Stimulated activated CD8-positive, alpha-beta memory T cell treated with anti-CD3 and anti-CD28 coated beads, Interleukin-7, amount 100 ng/mL, for 48 hours (primary cell): Measurements from ENCODE around the gene IBA57.

Source experiments
- DNase-seq, 2 donors: peaks; one replicate each; pipeline ENCODE4 v3.0.0-alpha.2; 2020; ENCODE audit warnings: low read depth in 1 of 2; ENCODE audit errors: extremely low read depth in 1 of 2

The IBA57 gene

DNA sequence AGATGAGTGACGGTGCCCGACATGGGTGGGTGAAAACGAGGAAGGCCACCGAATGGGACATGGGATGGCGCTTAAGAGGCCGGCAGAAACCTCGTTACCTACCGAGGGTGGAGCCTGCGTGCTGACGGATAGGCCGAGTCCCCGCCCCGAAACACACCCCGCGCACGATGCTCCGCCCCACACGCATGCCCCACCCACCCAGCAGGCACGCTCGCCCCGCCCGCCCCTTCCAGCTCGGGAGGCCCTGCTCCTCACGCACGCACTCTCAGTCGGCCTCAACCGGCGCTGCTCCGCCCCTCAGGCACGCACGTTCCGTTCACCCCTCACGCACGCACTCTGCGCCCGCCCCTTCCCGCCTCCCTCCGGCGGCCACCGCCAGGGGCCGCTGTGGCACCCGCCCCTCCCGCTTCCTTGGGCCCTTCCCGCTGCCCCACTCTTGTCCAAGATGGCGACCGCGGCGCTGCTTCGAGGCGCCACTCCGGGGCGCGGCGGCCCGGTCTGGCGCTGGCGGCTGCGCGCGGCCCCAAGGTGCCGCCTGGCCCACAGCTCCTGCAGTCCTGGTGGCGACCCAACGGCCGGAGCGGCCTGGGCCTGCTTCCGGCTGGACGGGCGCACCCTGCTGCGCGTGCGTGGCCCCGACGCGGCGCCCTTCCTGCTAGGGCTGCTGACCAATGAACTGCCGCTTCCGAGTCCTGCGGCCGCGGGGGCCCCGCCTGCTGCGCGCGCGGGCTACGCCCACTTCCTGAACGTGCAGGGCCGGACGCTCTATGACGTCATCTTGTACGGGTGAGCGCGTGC, at the start of gene IBA57:
Gene IBA57, plus strand, starts transcription at position 433 of the 798 bp plus-strand sequence. Its CDS starts 13 bp downstream, at position 446.
- peak; percentile 98 to 99 for DNase-seq

DNA sequence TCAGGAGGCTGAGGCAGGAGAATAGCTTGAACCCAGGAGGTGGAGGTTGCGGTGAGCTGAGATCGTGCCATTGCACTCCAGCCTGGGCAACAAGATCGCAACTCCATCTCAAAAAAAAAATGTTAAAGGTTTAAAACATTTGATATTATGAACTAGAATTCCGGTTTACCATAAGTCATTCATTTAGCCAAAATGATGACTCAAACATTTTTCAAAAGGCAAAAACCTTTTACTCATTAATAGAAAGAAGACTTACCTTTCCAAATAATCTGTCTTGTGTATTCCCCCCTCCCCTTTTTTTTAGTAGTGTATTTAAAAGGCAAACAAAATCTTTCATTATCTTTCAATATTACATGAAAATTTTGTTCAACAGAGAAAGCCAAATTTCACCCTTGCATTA, 48.3 kb upstream of the IBA57 start:
- DNase-seq: no peak

DNA sequence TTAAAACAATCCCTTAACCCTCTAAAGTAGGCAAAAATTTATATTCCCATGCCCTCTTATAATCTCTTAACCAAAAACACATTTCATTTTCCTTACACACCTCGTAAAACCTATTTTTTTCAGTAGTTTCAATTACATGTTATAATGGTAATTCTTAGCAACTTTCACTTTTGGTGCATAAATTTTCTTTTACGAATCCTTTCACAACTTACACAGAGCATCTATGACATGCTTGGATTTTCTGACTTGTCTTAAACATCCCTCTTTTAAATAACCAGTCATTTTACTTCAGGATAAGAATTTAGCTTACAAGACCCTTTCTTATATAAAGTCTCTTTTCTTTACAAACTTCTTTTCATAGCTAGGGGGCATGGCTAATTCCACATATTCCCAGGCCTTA, 47.6 kb upstream of the IBA57 start:
- DNase-seq: no peak

DNA sequence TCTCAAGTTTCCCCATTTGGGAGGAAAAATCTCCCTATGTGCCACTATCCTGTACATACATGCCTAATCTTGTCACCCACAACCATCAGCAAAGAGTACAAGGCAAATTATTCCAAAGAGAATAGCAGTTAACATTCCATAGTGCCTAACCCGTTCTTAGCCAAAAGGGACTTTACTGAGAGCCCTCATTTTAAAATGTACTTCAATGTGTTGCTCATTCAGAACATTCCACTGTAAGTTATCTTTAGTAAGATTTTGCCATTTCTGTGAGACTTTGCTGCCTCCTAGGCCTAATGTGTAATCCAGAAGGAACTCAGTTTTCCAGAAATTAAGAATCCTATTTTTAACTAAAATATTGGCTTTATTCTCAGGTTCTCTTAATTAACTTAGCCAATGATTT, 45.3 kb upstream of the IBA57 start:
- no peak for DNase-seq

DNA sequence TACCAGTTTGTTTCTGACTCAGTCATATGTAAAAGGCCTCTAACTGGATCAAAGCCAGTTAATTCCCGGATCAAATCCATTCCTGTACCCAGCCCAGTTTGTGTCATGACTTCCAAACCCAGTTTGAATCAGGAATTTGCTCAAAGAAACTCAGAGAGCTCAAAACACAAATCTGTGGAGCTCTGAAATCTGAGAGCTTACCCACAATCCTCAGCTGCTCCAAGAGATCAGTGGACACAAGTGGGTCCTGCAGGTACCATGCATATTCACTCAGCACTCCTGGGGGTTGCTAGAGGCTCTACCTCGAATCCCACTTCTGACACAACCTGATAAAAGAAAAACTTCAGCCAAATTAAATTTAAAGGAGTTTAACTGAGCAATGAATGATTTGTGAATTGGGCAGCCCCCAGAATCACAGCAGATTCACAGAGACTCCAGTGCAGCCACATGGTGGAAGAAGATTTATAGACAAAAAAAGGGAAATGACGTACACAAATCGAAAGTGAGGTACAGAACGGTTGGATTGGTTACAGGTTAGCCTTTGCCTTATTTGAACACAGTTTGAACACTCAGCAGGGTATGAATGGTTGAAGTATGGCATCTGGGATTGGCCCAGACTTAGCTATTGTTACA, 44.6 kb upstream of the IBA57 start:
- no peak for DNase-seq

DNA sequence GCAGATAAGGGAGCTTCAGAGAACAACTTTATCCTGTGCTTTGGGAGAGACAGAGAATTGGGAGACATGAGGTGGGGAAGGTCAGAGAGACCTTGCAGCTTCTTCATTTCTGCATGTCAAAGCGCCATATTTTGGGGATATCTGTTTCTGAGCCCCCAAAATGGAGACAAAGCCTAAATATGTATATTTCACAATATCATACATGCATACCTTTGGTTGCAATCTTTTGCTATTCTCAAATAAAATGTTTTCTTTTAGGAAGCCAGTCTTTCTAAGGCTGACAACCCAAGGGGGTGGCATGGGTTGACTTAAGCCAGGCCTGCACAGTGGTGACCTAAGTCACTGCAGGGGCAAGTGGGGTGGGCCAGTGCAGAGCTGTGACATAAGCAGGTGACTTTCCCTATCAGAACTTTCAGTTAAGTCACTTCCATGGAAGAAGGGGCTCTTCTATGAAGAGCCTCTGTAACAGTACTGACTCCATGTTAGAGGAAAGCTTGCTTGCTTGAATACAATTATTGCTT, 42.6 kb upstream of the IBA57 start:
- no peak for DNase-seq

DNA sequence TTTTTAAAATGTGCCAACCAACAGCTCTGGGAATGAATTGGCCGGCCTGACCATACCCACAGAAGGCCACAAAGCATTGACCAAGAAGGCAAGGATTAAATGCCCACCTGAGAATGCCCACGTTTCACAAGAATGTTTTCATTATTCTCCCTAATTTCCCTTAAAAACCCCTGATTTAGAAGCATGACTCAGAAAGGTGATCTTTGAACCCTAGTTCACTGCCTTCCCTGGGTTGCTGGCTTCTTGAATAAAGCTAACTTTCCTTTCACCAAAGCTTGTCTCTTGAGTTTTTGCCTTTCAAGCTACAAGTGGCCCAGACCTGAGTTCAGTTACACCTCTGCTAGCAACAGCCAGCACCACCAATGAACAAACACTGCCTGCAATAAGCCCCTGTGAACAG, 42.1 kb upstream of the IBA57 start:
- no peak for DNase-seq

DNA sequence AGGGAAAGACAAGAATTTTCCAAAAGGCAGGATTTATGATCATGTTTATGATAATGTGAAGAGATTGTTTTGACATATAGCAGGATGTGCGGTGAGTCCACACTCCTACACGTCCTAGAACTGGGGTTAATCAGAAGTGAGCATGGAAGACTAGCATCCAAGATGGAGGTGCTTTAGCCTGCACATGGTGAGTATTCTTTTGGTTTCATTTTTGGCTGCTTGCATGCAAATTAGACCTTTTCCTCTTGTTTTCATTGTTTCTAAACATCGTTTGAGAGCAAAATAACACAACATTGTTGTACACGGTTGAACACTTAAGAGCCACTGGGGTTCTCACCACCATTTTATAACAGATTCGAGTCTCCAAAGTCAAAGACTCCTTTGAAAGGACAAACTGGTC, 40.4 kb upstream of the IBA57 start:
- DNase-seq: no peak

DNA sequence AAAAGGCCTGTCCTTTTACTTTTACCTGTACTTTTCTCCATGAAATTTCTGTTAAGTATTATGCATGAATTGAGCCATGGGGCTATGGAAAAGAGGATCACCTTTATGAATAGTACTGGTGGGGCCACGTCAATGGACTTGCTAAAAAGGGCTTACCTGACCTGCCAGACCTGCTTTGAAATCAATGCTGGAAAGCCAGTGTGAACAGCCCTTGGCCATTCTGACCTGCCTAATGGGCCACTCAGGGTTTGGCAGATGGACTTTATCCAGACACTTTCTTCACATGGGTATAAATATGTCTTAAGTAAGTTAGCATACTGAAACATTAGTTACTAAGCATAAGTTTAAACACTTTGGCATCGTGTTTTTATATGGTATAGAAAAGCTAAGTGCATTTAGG, 33.8 kb upstream of the IBA57 start:
- DNase-seq: no peak

DNA sequence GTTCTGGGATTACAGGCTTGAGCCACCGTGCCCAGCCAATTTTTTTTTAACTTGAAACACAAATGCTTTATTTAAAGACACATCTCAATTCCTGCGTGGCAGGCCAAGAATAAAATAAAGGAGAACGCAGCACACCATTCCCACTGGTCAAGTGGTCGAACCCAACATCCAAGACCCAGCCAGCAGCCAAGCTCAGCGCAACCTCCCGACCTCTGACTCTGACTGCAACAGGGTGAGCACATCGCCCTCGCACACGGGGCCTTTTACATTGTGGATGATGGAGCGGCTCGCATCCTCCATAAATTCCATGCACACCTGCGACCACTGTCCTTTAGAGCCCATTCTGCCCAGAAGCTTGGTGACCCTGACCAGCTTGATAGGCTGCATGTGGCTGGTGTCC, 31.0 kb upstream of the IBA57 start:
- no peak for DNase-seq

DNA sequence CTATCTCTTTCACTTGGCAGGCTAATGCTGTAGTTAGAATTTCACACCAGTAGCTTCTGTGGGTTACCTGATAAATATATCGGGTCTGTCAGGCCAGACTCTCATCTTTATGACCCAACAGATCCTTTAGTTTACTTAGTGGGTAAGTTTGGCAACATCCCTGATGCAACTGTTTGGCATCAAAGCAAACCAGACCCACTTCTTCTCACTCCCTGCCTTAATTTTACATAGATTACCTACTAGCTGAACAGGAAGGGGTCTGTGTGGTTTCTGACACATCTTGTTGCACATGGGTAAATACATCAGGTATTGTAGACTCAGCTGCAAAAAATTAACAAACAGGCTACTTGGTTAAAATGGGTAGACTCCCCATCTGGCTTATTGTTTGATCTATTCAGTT, 28.7 kb upstream of the IBA57 start:
- no peak for DNase-seq

DNA sequence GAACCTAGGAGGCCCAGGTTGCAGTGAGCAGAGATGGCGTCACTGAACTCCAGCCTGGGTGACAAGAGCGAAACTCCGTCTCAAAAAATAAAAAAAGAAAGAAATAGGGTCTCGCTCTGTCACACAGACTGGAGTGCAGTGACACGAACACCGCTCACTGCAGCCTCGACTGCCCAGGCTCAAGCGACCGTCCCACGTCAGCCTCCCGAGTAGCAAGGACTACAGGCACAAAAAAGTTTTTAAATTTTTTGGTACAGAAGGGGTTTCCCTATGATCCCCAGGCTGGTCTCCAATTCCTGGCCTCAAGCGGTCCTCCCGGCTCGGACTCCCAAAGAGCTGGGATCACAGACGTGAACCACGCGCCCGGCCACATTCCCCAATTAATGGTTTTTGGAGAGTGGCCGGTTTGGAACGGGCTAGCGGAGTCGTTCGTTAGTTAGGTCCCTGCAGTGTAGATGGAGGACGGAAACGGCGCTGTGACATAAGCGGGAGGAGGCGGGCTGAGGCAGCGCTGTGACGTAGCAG, 26.1 kb upstream of the IBA57 start:
- DNase-seq: no peak

DNA sequence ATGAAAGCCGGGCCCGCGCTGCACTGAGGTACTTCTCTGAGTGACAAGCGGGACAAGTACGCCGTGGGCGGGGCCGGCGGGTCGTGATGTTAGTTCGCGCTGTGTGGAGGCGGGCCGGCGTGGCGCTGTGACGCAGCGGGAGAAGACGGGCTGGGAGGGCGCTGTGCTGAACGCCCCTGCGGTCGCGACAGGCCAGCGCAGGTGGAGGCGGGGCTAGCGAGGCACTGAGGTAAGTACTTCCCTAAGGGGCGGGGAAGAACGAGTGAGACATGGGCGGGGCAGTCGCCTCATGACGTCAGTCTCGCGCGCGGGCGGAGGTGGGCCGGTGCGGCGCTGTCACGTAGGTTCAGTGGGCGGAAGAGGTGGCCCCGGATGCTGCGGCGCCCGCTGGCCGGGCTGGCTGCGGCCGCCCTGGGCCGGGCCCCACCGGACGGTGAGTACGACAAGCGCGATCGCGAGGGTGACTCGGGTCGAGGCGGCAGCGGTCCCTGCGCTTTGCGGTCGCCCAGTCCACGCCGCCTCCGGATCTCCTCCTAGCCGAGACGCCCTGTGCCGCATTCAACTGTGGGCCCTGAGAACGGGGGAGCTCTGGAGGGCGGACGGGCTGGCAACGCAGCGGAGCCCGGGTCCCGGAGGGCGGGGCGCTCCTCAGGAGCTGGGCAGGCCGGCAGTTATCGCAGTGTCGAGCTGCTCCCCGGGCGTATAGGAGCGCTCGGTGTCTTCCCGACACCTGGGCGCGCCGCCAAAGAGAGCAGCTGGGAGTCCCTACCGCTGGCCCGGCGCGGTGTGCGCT, 25.5 kb upstream of the IBA57 start, which contains the start of gene GUK1:
Gene GUK1, plus strand, starts transcription at position 349 of the 793 bp plus-strand sequence. Its CDS starts 24 bp downstream, at position 373.
- peak; percentile 100 for DNase-seq

DNA sequence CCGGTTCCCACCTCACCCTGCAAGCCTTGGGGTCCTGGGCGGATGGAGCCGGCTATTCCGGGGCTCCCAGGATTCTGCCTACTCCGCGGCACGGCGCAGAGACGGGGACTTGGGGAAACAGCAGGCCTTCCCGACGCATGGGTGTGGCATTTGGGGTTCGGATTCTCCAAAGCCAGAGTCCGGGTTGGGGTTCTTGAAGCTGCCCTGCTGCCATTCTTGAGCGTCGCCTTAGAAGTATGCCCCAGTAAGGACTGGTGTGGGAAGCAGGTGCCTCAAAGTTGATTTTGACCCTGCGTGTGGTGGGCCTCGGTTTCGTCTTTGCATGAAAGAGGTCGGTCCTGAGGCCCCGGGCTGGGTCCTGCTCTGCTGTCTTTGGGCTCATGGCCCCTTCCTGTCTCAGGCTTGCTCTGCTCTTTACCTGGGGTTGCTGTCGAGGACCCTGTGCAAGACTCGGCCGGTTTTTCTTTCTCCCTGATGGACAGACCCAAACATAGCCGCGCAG, 24.8 kb upstream of the IBA57 start:
- no peak for DNase-seq

DNA sequence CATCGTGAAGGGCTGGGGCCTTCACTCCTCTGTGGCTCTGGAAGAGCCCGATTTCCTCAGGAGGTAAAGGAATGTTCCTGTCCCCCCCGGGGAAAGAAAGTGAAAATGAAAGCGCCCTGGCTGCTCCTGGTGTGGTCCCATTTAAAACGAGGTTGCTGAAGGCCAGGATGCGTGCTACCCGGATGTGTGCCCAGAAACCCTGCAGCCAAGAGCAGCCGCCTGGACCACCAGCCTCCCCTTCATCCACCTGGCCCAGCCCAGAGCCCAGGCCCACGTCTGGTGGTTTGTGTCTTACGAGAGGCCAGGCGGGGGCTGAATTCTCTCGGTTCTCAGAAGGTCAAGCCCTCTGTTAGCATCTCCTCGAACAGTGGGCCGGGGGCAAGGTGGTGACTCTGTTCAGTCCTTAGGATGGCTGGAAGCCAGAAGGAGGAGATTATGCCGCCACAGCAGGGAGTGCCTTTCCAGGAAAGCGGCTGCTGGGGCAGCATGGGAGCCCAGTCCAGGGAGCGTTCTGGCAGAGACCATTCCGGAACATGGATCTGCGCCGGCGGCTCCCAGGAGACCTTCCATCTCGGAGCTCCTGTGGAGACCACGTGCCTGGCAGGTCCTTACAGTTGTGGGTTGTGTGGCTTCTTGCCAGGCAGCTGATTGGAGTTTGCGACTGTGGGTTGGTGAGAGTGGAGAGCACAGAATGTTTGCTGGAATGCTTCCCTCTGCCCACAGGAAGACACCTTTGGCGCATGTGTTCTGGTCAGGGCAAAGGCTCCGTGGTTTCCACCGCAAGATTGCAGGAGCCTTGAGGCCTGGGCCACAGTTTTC, 24.2 kb upstream of the IBA57 start:
- DNase-seq: no peak

DNA sequence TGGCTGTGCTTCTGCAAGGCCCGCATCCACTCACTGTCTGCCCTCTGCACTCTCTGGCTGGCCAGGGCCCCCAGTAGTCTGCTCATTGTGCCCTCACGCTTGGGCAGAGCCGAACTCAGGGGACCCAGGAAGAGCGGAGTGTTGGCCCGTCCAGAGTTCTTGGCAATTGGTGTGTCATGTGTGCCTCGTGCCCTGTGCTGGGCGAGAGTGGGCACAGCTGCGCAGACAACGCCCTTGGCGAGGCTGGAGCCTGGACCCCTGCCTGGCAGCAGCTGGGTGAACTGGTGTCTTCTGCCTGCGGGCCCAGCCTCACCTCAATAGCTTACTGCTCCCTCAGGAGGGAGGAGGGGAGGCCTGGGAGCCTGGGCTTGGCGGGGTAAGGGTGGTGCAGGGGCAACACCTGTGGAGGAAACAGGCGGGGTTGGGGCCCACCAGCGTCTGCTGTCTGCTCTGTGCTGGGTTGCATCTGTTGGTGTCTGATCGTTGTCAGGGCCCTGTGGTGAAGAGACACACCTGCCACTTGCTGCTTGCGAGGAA, 23.4 kb upstream of the IBA57 start:
- no peak for DNase-seq

DNA sequence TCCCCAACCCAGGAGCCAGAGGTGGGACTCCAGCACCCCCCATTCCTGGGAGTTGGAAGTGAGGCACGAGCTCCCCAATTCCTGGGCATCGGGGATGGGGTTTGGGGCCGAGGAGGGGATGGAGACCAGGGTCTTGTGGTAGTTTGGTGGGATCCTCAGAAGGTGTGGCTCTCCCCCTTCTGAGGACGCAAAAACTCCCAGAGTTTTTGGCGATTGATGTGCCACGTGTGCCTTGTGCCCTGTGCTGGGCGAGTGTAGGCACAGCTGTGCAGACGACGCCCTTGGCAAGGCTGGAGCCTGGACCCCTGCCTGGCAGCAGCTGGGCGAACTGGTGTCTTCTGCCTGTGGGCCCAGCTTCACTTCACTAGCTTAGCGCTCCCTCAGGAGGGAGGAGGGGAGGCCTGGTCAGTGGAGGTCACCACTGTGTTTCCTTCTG, 22.9 kb upstream of the IBA57 start:
- no peak for DNase-seq

DNA sequence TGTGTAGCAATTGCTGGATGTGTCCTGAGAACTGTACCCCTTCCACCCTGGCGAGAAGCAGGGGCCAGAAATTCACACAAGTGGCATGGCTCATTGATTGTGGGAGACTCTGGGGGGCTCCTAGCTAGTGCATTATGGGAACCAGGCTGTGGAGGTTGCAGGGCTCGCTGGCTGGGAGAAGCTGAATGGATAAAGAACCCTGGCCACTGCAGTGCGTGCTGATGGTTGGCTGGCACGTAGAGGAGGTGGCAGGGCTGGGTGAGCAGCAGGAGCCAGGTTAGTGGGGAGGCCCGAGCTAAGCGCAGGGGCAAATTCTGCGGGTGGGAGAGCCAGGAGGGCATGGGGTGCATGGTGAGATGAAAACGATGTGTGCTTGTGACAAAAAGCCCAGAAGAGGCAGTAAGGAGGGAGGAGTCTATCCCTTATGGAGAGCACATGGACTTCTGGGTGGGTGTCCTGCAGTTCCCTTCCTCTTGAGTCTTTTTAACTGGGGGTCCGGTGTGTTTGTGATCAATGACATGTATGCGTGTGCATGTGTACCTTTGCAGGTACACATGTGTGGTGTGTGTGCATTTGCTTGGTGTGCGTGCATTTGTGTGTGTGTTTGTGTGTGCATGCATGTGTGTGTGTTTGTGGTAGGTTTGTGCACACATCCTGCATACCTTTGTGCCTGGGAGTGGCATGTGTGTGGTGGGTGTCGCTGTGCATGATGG, 22.0 kb upstream of the IBA57 start:
- no peak for DNase-seq
